ENCODE measurements around the gene KCNMB1.
"Not testable (repeated sequence)": the region's sequence is repeated elsewhere in the genome, so short reads cannot be mapped to it uniquely, and the experiment has no call there.

The KCNMB1 gene

GRCh38 chr5:170413897-170414296 lies 24.7 kb upstream of the KCNMB1 start:
- no peak for DNase-seq

GRCh38 chr5:170411100-170411499 lies 21.9 kb upstream of the KCNMB1 start:
- DNase-seq, result no peak

- no peak for DNase-seq
These were observed 21.2 kb upstream of the KCNMB1 start for GRCh38 chr5:170410401-170410800.

GRCh38 chr5:170408877-170409660 lies 19.9 kb upstream of the KCNMB1 start:
- DNase-seq, result no peak

- DNase-seq, result no peak
These were observed 19.1 kb upstream of the KCNMB1 start for GRCh38 chr5:170408226-170408625.

GRCh38 chr5:170407062-170407461 lies 17.9 kb upstream of the KCNMB1 start:
- DNase-seq, result no peak

GRCh38 chr5:170405817-170406216 lies 16.6 kb upstream of the KCNMB1 start:
- DNase-seq, result peak; percentile 44

- DNase-seq, result peak; percentile 84
These were observed 15.2 kb upstream of the KCNMB1 start for GRCh38 chr5:170404398-170404797.

GRCh38 chr5:170403675-170404074 lies 14.5 kb upstream of the KCNMB1 start:
- DNase-seq, result no peak

- no peak for DNase-seq
These were observed 13.3 kb upstream of the KCNMB1 start for GRCh38 chr5:170402508-170402907.

- DNase-seq, result no peak
These were observed 7.9 kb upstream of the KCNMB1 start for GRCh38 chr5:170397059-170397458.

- no peak for DNase-seq
These were observed 4.8 kb upstream of the KCNMB1 start for GRCh38 chr5:170393958-170394357.

GRCh38 chr5:170393235-170393634 lies 4.1 kb upstream of the KCNMB1 start:
- DNase-seq, result peak; percentile 91

- no peak for DNase-seq
These were observed 1.3 kb upstream of the KCNMB1 start for GRCh38 chr5:170390472-170390871.

- DNase-seq, result peak; percentile 72
These were observed 354 bp upstream of the KCNMB1 start for GRCh38 chr5:170389550-170389892.

GRCh38 chr5:170387775-170388639 lies 1.2 kb downstream of the KCNMB1 start:
- peak; percentile 12 for DNase-seq

GRCh38 chr5:170386743-170387395 lies 2.3 kb downstream of the KCNMB1 start:
- DNase-seq, result peak; percentile 33

GRCh38 chr5:170383227-170383626 lies 5.9 kb downstream of the KCNMB1 start:
- no peak for DNase-seq

- DNase-seq, result no peak
These were observed 6.4 kb downstream of the KCNMB1 start for GRCh38 chr5:170382790-170383189.

GRCh38 chr5:170380361-170380951 lies 8.7 kb downstream of the KCNMB1 start:
- DNase-seq, result no peak

GRCh38 chr5:170378740-170379139 lies 10.4 kb downstream of the KCNMB1 start:
- no peak for DNase-seq

- DNase-seq, result no peak
These were observed 12.1 kb downstream of the KCNMB1 start for GRCh38 chr5:170377027-170377426.

GRCh38 chr5:170376526-170376925 lies 12.6 kb downstream of the KCNMB1 start:
- DNase-seq, result not testable (repeated sequence)
